Stimulated activated CD4-positive, alpha-beta T cell treated with anti-CD3 and anti-CD28 coated beads, Interleukin-1b, Interleukin-23, amount 100 ng/mL, for 4 hours (primary cell): Measurements from ENCODE around the gene SGCG.

ENCODE experiments used
- DNase-seq, 2 donors: peaks; one replicate each; pipeline ENCODE4 v3.0.0-alpha.2; 2020; ENCODE audit warnings: low read depth in 2 of 2

Gene SGCG

DNA sequence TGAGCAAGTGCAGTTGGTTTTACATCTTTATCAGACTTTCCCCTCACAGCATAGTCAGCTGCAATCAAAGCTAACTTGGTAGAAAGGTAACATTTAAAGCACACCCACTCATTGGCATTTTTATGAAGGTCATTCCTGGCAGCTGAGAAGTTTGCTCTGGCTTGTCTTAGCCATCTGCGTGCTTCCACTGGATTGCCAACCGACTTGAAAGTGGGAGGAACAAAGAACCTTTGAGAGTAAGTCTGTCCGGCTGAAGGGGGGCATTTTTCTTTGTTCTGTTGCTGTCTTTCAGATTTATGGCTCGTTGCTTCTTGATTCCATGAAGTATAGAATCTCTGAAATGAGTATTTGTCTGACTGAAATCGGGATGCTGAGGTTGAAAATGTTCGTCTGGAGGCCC lies 149.6 kb downstream of the SGCG start:
- DNase-seq: no peak

- DNase-seq: no peak
Observed at GRCh38 chr13:23339225-23339624, 158.4 kb downstream of the SGCG start.

DNA sequence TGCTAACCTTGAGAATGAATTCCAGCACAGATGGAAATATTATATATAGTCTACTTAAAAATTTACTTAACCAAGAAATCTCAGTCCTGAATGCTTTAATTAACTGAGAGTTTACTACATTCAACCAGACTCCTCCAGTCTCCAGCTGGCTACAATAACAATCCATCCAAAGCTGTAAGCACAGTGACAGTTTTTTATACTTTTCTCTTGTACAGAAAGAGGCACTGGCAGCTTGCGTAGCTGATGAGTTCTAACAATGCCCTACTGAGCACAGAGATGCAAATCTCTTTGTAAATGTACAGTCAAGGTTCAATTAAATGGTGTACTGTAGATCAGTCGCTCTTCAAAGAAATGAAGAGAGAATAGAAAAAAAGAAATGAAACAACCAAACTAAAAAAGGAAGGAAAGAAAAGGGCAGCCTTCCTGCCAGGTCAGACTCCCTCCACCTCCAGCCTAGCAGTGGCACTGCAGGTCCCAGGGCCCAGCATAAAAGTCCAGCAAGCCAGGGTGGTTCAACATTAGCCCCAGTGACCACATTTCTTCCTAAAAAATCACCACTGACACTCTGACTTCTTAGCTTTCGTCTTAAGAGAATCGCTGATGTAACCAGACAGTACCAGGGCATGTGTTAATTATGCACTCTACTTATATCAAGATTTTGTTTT lies 164.3 kb downstream of the SGCG start:
- DNase-seq: no peak

DNA sequence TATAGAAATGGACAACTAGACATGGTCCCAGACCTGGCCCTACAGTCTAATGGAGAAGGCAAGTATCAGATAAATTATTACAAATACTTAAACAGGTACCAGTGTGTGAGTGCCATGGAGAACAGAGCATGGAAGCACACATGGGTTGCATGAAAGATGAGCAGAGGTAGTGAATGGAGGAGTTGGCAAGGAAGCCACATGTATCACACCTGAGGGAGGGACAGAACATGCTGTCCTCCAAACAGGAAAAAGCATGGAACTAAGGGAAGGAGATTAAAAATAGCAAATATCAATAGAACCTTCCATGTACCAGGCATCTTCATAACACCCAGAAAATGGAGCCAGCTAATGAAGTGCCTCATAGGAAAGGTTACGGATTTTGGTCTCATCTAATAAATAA lies 166.8 kb downstream of the SGCG start:
- no peak for DNase-seq

GRCh38 chr13:23348262-23349127 lies 167.7 kb downstream of the SGCG start:
- no peak for DNase-seq

DNA sequence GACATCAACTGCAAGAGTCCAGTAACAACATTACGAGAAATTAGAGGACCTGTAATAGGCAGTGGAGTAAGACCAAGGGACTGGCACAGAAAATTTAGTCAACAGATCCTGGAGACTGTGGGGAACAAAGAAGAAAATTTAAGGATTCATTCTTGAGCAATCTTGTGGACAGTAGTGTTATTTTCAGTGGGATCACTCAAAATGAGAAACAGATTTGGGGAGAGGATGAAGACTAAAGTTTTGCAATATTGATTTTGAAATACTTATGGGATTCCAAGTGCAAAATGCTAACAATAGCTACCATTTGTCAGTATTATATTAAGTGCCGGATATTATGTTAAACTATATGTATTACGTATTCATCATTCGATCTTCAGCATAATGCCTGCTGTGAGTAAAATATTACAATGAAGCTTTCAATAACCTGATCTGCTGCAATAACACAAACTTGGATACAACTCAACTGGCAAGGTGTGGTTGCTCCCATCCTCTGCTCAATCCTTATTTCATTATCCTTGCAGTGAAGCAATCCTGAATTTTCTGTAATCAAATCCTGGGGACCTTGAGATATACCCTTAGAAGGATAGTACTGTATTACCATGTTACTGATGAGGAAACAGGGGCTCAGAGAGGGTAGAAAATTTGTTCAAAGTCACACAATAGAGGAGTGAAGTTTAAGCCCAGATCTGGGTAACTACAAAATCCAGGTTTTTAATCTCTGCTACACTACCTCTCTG lies 168.6 kb downstream of the SGCG start:
- no peak for DNase-seq

DNA sequence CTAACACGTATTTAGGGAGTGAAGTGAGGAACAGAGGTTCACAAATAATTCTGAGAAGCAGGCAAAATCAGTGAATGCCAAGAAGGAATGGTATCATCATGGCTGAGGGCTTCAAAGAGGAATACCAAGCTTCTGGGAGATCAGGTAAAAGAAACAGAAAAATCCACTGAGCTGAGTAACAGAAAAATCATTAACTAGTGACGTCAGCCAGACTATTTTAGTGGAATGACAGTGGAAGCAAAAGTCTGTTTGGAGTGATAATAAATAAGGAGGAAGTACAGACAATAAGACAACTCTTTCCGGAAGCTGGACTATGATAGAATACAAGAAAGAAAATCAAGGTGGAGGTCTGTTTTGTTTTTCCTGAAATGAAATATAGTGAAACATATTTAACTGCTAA lies 169.2 kb downstream of the SGCG start:
- DNase-seq: no peak

DNA sequence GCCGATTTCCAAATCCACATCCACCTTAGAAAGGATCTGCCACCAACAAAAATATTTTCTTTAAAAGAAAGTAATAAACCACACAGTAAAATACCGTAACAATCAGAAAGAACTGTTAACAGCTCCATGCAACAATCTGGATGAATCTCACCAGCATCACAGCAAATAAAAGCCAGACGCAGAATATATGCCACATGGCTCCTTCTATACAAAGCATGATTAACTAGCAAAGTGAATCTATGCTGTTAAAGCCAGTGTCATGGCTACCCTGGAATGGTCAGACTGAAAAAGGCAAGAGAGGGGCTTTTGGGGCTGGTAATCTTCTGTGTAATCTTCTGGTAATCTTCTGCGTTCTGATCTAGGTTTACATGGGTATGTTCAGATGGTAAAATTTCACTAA lies 171.4 kb downstream of the SGCG start:
- DNase-seq: no peak

DNA sequence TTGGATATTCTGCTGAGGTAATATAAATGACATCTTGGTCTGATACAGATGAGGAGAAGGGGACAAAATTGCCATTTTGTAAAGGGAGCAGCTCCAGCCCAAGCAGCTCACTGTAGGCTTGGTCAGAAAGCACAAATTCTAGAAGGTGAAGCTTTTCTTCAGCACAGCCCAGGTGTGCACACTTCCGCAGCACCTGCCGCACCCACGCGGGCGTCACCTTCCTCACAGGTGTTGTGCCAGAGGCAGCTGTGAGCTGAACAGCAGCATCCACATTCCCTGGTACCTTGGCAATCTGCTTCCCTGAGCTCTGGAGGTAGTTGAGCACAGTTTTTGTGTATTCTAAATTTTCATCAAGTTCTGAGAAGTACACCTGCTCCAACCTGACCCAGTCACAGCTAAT lies 173.7 kb downstream of the SGCG start:
- DNase-seq: no peak

- no peak for DNase-seq
Observed at GRCh38 chr13:23356368-23356767, 175.6 kb downstream of the SGCG start.

DNA sequence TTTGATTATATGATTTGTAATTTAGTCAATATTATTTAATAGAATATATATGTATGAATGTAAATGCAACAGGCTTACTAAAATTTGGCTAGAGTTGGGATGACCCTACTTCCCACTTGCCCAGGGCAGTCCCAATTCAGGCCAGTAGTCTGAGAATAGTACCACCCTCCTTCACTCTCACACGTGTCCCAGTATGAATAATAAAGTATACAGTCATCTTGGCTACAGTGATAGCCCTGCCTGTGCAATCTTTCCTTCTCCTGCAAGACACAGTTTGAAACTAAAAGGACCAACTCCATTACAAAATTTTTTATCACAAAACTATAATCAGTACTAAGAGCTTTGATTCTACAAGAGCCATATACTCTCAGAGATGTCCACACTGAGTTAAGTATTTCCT lies 176.6 kb downstream of the SGCG start:
- no peak for DNase-seq

DNA sequence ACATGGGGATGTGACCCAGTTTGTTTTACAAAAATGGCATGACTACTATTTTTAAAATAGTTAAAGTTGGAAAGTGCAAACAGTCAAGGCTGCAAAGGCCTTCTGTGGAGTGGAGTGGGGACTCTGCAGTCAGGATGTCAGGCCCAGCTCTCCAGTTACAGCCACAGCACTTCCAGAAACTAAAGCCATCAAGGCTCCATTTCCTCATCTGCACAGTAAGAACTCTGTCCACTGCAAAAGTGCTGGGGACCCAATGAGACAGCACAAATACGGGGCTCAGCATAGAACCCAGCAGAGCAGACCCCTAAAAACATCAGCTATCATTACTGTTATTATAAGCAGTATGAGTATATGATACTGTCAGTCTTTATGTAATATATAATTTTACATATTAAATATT lies 179.1 kb downstream of the SGCG start:
- DNase-seq: no peak

- DNase-seq: no peak
Observed at GRCh38 chr13:23365652-23366051, 184.9 kb downstream of the SGCG start.

DNA sequence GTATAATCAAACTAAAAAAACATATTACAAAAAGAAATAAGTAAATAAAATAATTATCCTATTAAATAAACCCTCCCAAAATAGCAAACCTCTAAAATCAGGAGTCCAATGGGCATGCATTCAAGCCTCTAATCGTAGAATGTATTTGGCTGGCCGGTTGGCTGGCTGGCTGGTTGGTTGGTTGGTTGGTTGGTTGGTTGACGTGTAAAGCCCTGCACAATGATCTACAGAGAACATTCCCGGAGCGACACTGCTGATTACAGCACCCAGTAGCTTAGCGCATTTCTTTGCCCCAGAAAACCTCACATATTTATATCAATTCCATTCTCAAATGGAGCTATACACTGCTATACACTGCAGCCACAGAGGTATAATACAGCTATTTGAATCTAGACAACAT lies 187.1 kb downstream of the SGCG start:
- DNase-seq: no peak

DNA sequence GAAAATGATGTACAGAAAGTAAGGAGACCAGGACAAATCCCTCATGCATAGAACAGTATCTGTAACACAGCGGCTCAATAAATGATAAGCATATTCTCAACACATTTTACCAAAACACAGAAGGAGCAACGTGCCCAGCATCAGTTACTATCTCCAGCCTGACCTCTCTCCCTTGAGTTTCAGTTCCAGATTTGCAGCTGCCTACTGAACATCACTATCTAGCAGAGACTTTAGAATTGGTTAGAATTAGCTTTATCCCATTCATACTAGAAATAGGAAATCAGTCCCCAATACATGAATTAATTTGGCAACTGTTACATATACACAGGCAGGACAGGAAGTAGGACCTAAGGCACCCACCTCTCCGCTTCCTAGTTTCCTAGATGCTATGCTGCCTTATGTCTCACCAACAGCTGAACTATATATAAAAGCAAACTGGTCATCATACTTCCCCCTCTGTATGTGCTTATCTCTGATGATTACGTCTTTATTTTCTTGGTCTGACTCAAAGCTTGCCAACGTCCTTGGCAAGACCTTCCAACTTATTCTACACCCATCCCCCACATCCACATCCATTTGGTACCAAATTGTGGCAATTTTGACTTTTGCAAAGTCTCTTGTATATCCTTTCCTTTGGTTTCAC lies 191.6 kb downstream of the SGCG start:
- DNase-seq: no peak
